GM18951 (cell line): ENCODE data around the gene CHRNB4.

ENCODE experiments used
- POLR2A ChIP-seq: IDR thresholded peaks from 4 replicates; pipeline ENCODE4 v1.6.1; 2011; ENCODE audit warnings: mild to moderate bottlenecking; ENCODE audit not compliant: insufficient read length, insufficient read depth; ENCODE audit errors: extremely low read depth
- in situ Hi-C: fragments of 300-500 bp; cut with MboI; formaldehyde crosslinking; loops from one replicate; pipeline ENCODE4 v1.12.0; 2022; ENCODE audit warnings: low sequenced_read_pairs, mixed read lengths, inconsistent platforms; ENCODE audit not compliant: unreplicated experiment

CHRNB4 gene

GRCh38 chr15:78675617-78676360 is 34.8 kb upstream of the CHRNB4 start:
- in situ Hi-C loops: no loop called here
- TF ChIP-seq POLR2A: no peak

GRCh38 chr15:78675206-78675605 is 34.2 kb upstream of the CHRNB4 start:
- no peak for TF ChIP-seq POLR2A
- in situ Hi-C loops: no loop called here

GRCh38 chr15:78673917-78674444 is 33.0 kb upstream of the CHRNB4 start:
- in situ Hi-C loops: no loop called here
- TF ChIP-seq POLR2A: no peak

- in situ Hi-C loops: no loop called here
- no peak for TF ChIP-seq POLR2A
These were observed 32.5 kb upstream of the CHRNB4 start for GRCh38 chr15:78673476-78673875.

- in situ Hi-C loops: no loop called here
- TF ChIP-seq POLR2A: no peak
These were observed 31.4 kb upstream of the CHRNB4 start for GRCh38 chr15:78672285-78673014.

- no peak for TF ChIP-seq POLR2A
- in situ Hi-C loops: no loop called here
These were observed 30.7 kb upstream of the CHRNB4 start for GRCh38 chr15:78671626-78672211.

- no peak for TF ChIP-seq POLR2A
- in situ Hi-C loops: no loop called here
These were observed 28.0 kb upstream of the CHRNB4 start for GRCh38 chr15:78668987-78669386.

GRCh38 chr15:78667578-78668236 is 26.7 kb upstream of the CHRNB4 start:
- in situ Hi-C loops: no loop called here

GRCh38 chr15:78666010-78666409 is 25.0 kb upstream of the CHRNB4 start:
- no peak for TF ChIP-seq POLR2A
- in situ Hi-C loops: no loop called here

More at GRCh38 chr15:78667578-78668236, 26.7 kb upstream of the CHRNB4 start:
- TF ChIP-seq POLR2A: no peak

- TF ChIP-seq POLR2A: no peak
- in situ Hi-C loops: no loop called here
These were observed 22.7 kb upstream of the CHRNB4 start for GRCh38 chr15:78663703-78664102.

- TF ChIP-seq POLR2A: no peak
- in situ Hi-C loops: no loop called here
These were observed 21.0 kb upstream of the CHRNB4 start for GRCh38 chr15:78662028-78662427.

- in situ Hi-C loops: no loop called here
- no peak for TF ChIP-seq POLR2A
These were observed 20.0 kb upstream of the CHRNB4 start for GRCh38 chr15:78661001-78661400.

- no peak for TF ChIP-seq POLR2A
- in situ Hi-C loops: no loop called here
These were observed 19.6 kb upstream of the CHRNB4 start for GRCh38 chr15:78660584-78660983.
